Mucosa of gallbladder (tissue), 1 donor: ENCODE measurements around the gene TMEM214. TPM values are rescaled to one million over a fixed set of nuclear protein-coding genes. Genes with fewer than 3 reads are reported as not detected.
"Not testable (repeated sequence)": the region's sequence is repeated elsewhere in the genome, so short reads cannot be mapped to it uniquely, and the experiment has no call there.

Source experiments
- DNase-seq: peaks from one replicate; pipeline ENCODE4 v3.0.0-alpha.2; 2020; ENCODE audit warnings: low spot score
- total RNA-seq: library from RNA; stranded (reverse); gene quantifications from one replicate; pipeline ENCODE4 v1.2.1, GENCODE V29; 2021
- donor health status: DM: no; HTN: no; CAD: no.

TMEM214 gene
- total RNA-seq, 1 donor from 2014 or later: 80.0 TPM

GRCh38 chr2:27069961-27070618 lies 37.3 kb downstream of the TMEM214 start:
- no peak for DNase-seq

- no peak for DNase-seq
Measured at GRCh38 chr2:27070653-27071276, 38.0 kb downstream of the TMEM214 start.

GRCh38 chr2:27071277-27071989 lies 38.7 kb downstream of the TMEM214 start, which contains the start of gene OST4:
Gene OST4 (minus strand): TSS chr2:27071654.
- DNase-seq: peak; percentile 95

- DNase-seq: peak; percentile 82
Measured at GRCh38 chr2:27071990-27072830, 39.4 kb downstream of the TMEM214 start.

GRCh38 chr2:27072920-27073319 lies 40.2 kb downstream of the TMEM214 start:
- DNase-seq: no peak

GRCh38 chr2:27073782-27074181 lies 41.0 kb downstream of the TMEM214 start:
- DNase-seq: no peak

- DNase-seq: no peak
Measured at GRCh38 chr2:27074738-27075565, 42.2 kb downstream of the TMEM214 start.

GRCh38 chr2:27075566-27075871 lies 42.8 kb downstream of the TMEM214 start:
- DNase-seq: not testable (repeated sequence)

- no peak for DNase-seq
Measured at GRCh38 chr2:27076323-27076722, 43.6 kb downstream of the TMEM214 start.

GRCh38 chr2:27077231-27077630 lies 44.5 kb downstream of the TMEM214 start:
- DNase-seq: no peak

GRCh38 chr2:27078267-27079194 lies 45.8 kb downstream of the TMEM214 start, which contains the start of gene EMILIN1:
Gene EMILIN1 (plus strand): TSS chr2:27078615. CDS start chr2:27079066, 451 bp downstream.
- DNase-seq: peak; percentile 78

GRCh38 chr2:27079233-27080139 lies 46.7 kb downstream of the TMEM214 start:
- no peak for DNase-seq

GRCh38 chr2:27080140-27080469 lies 47.3 kb downstream of the TMEM214 start:
- DNase-seq: no peak

GRCh38 chr2:27080603-27080936 lies 47.8 kb downstream of the TMEM214 start:
- no peak for DNase-seq

- DNase-seq: no peak
Measured at GRCh38 chr2:27081984-27082772, 49.4 kb downstream of the TMEM214 start.

- DNase-seq: no peak
Measured at GRCh38 chr2:27082773-27083409, 50.1 kb downstream of the TMEM214 start.

- DNase-seq: no peak
Measured at GRCh38 chr2:27083410-27084296, 50.9 kb downstream of the TMEM214 start.
